ENCODE data around the gene SLC15A1.

SLC15A1 gene

GRCh38 chr13:98785405-98785804 is 32.9 kb upstream of the SLC15A1 start:
- H4K91ac ChIP-seq (ENCODE audit: low read depth, low read length), result no peak overlapping the region
- H2AFZ ChIP-seq (ENCODE audit: insufficient read depth, low read length, poor library complexity), result no peak overlapping the region
- peaks cover 2% of the 10 kb centered on the region for H3K79me2 ChIP-seq (ENCODE audit: control insufficient read depth, insufficient read depth, low read length, poor library complexity)
- H3K79me1 ChIP-seq (ENCODE audit: low read length), result no peaks in the 10 kb centered on the region
- no peaks in the 10 kb centered on the region for H3K36me3 ChIP-seq (ENCODE audit: control insufficient read depth in 1 of 2, insufficient read depth in 2 of 2, low read length in 2 of 2)
- H3K4ac ChIP-seq (ENCODE audit: low read depth, low read length), result no peak overlapping the region
- H3K4me1 ChIP-seq (ENCODE audit: control insufficient read depth in 1 of 2, insufficient read depth in 2 of 2, low read length in 2 of 2), result no peaks in the 10 kb centered on the region
- H2AK5ac ChIP-seq (ENCODE audit: low read length), result no peak overlapping the region
- no CpG with 5 or more reads among the region's 10 CpGs for WGBS (ENCODE audit: extremely low coverage, insufficient coverage, insufficient read length)
- H4K12ac ChIP-seq (ENCODE audit: low read depth, low read length), result no peak overlapping the region
- H4K8ac ChIP-seq (ENCODE audit: low read depth, low read length), result no peak overlapping the region
- H2BK12ac ChIP-seq (ENCODE audit: low read length), result no peak overlapping the region
- DNase-seq, result no peak
- H3K9me3 ChIP-seq (ENCODE audit: insufficient read depth, low read depth, low read length), result peaks cover 2% of the 10 kb centered on the region
- no peak overlapping the region for H3K4me3 ChIP-seq (ENCODE audit: low read depth, low read length)
- H3K18ac ChIP-seq (ENCODE audit: low read length), result no peak overlapping the region
- no peak overlapping the region for H3K27ac ChIP-seq (ENCODE audit: low read depth, low read length)
- H3K27me3 ChIP-seq (ENCODE audit: insufficient read depth, low read length), result no peaks in the 10 kb centered on the region
- H3K4me2 ChIP-seq (ENCODE audit: low read length), result no peak overlapping the region
- H2BK5ac ChIP-seq (ENCODE audit: low read depth, low read length, poor library complexity), result no peak overlapping the region
- H3K23ac ChIP-seq (ENCODE audit: low read length), result no peak overlapping the region
- H3K14ac ChIP-seq (ENCODE audit: low read length), result no peak overlapping the region
- H3K9ac ChIP-seq (ENCODE audit: low read length), result no peak overlapping the region
- H2BK120ac ChIP-seq (ENCODE audit: insufficient read depth, low read length, poor library complexity), result no peak overlapping the region

- DNase-seq, result no peak
- Histone ChIP-seq H3K79me2 (ENCODE audit: control insufficient read depth, insufficient read depth, low read length, poor library complexity) (peaks cover 2% of the 10 kb centered on the region), H2AFZ (ENCODE audit: insufficient read depth, low read length, poor library complexity) (no peak overlapping the region), H2AK5ac (ENCODE audit: low read length) (no peak overlapping the region), H3K4me1 (ENCODE audit: control insufficient read depth in 1 of 2, insufficient read depth in 2 of 2, low read length in 2 of 2) (no peaks in the 10 kb centered on the region), H3K27ac (ENCODE audit: low read depth, low read length) (no peak overlapping the region), H3K4ac (ENCODE audit: low read depth, low read length) (no peak overlapping the region), H3K23ac (ENCODE audit: low read length) (no peak overlapping the region), H3K14ac (ENCODE audit: low read length) (no peak overlapping the region), H4K91ac (ENCODE audit: low read depth, low read length) (no peak overlapping the region), H3K4me3 (ENCODE audit: low read depth, low read length) (no peak overlapping the region), H4K12ac (ENCODE audit: low read depth, low read length) (no peak overlapping the region), H3K9me3 (ENCODE audit: insufficient read depth, low read depth, low read length) (peaks cover 2% of the 10 kb centered on the region), H2BK12ac (ENCODE audit: low read length) (no peak overlapping the region), H3K79me1 (ENCODE audit: low read length) (no peaks in the 10 kb centered on the region), H4K8ac (ENCODE audit: low read depth, low read length) (no peak overlapping the region), H3K36me3 (ENCODE audit: control insufficient read depth in 1 of 2, insufficient read depth in 2 of 2, low read length in 2 of 2) (no peaks in the 10 kb centered on the region), H3K9ac (ENCODE audit: low read length) (no peak overlapping the region), H3K18ac (ENCODE audit: low read length) (no peak overlapping the region), H3K27me3 (ENCODE audit: insufficient read depth, low read length) (no peaks in the 10 kb centered on the region), H2BK5ac (ENCODE audit: low read depth, low read length, poor library complexity) (no peak overlapping the region), H2BK120ac (ENCODE audit: insufficient read depth, low read length, poor library complexity) (no peak overlapping the region), H3K4me2 (ENCODE audit: low read length) (no peak overlapping the region)
- WGBS (ENCODE audit: extremely low coverage, insufficient coverage, insufficient read length), result no CpG with 5 or more reads among the region's 8 CpGs
Measured at GRCh38 chr13:98784666-98785065, 32.2 kb upstream of the SLC15A1 start.

DNA sequence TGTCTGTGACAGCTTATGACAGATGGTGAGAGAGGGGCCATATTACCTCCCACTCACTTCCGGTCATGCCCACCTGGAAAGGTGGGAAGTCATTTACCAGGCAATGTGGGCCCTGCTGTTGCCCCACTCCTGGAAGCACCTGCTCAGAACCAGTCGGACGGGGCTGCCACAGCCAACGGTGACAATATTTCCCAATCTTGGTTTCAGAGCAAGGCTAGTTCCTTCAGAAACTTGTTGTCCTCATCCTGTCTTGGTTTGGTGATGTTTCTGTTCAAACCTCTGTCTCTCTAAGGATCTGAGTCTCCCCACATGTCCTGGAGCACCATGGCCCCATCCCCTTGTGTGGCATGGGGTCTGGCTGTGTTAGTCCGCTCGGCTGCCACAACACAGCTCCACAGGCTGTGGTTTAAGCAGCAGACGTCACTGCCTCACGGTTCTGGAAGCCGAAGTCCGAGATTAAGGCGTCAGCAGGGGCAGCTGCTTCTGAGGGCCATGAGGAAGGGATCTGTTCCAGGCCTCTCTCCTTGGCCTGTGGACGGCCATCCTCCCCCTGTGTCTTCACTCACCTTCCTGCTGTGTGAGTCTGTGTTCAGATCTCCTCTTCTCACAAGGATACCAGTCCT is 31.5 kb upstream of the SLC15A1 start:
- H3K79me1 ChIP-seq (ENCODE audit: low read length), result no peaks in the 10 kb centered on the region
- no peaks in the 10 kb centered on the region for H3K27me3 ChIP-seq (ENCODE audit: insufficient read depth, low read length)
- no peak overlapping the region for H2AK5ac ChIP-seq (ENCODE audit: low read length)
- H3K4me2 ChIP-seq (ENCODE audit: low read length), result no peak overlapping the region
- H3K27ac ChIP-seq (ENCODE audit: low read depth, low read length), result no peak overlapping the region
- WGBS (ENCODE audit: extremely low coverage, insufficient coverage, insufficient read length), result no CpG with 5 or more reads among the region's 12 CpGs
- H3K36me3 ChIP-seq (ENCODE audit: control insufficient read depth in 1 of 2, insufficient read depth in 2 of 2, low read length in 2 of 2), result no peaks in the 10 kb centered on the region
- H3K79me2 ChIP-seq (ENCODE audit: control insufficient read depth, insufficient read depth, low read length, poor library complexity), result peaks cover 2% of the 10 kb centered on the region
- peaks cover 2% of the 10 kb centered on the region for H3K9me3 ChIP-seq (ENCODE audit: insufficient read depth, low read depth, low read length)
- no peak overlapping the region for H4K8ac ChIP-seq (ENCODE audit: low read depth, low read length)
- H4K12ac ChIP-seq (ENCODE audit: low read depth, low read length), result no peak overlapping the region
- H3K14ac ChIP-seq (ENCODE audit: low read length), result no peak overlapping the region
- H3K23ac ChIP-seq (ENCODE audit: low read length), result no peak overlapping the region
- H2BK120ac ChIP-seq (ENCODE audit: insufficient read depth, low read length, poor library complexity), result no peak overlapping the region
- no peak overlapping the region for H3K18ac ChIP-seq (ENCODE audit: low read length)
- no peak overlapping the region for H2BK12ac ChIP-seq (ENCODE audit: low read length)
- no peak overlapping the region for H4K91ac ChIP-seq (ENCODE audit: low read depth, low read length)
- H2BK5ac ChIP-seq (ENCODE audit: low read depth, low read length, poor library complexity), result no peak overlapping the region
- no peak overlapping the region for H3K4me3 ChIP-seq (ENCODE audit: low read depth, low read length)
- no peaks in the 10 kb centered on the region for H3K4me1 ChIP-seq (ENCODE audit: control insufficient read depth in 1 of 2, insufficient read depth in 2 of 2, low read length in 2 of 2)
- H3K4ac ChIP-seq (ENCODE audit: low read depth, low read length), result no peak overlapping the region
- no peak overlapping the region for H3K9ac ChIP-seq (ENCODE audit: low read length)
- H2AFZ ChIP-seq (ENCODE audit: insufficient read depth, low read length, poor library complexity), result no peak overlapping the region
- DNase-seq, result peak; percentile 26 to 58

DNA sequence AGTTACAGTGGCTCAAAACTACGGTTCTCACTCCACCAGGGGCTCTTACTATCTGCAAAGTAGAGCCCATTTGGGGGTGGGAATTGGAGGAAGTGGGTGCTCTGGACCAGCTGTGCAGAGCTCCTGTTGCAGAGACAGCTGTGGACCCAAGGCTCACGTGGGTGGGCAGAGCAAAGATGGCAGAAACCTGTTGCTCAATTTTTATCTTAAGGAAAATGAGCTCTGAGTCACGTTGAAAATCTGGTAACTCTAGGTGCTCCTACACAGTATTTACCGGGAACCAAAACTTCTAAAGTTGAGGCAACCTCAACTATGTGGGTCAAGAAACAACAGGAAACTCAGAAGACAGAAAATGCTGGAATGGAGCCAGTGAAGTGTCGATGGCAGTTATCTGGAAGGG is 30.2 kb upstream of the SLC15A1 start:
- Histone ChIP-seq H2BK120ac (ENCODE audit: insufficient read depth, low read length, poor library complexity) (no peak overlapping the region), H3K27me3 (ENCODE audit: insufficient read depth, low read length) (no peaks in the 10 kb centered on the region), H4K12ac (ENCODE audit: low read depth, low read length) (no peak overlapping the region), H3K79me1 (ENCODE audit: low read length) (no peaks in the 10 kb centered on the region), H2BK5ac (ENCODE audit: low read depth, low read length, poor library complexity) (no peak overlapping the region), H3K18ac (ENCODE audit: low read length) (no peak overlapping the region), H3K14ac (ENCODE audit: low read length) (no peak overlapping the region), H2BK12ac (ENCODE audit: low read length) (no peak overlapping the region), H3K4me3 (ENCODE audit: low read depth, low read length) (no peak overlapping the region), H3K23ac (ENCODE audit: low read length) (no peak overlapping the region), H3K36me3 (ENCODE audit: control insufficient read depth in 1 of 2, insufficient read depth in 2 of 2, low read length in 2 of 2) (no peaks in the 10 kb centered on the region), H3K9me3 (ENCODE audit: insufficient read depth, low read depth, low read length) (peaks cover 2% of the 10 kb centered on the region), H3K4ac (ENCODE audit: low read depth, low read length) (no peak overlapping the region), H3K27ac (ENCODE audit: low read depth, low read length) (no peak overlapping the region), H2AFZ (ENCODE audit: insufficient read depth, low read length, poor library complexity) (no peak overlapping the region), H3K9ac (ENCODE audit: low read length) (no peak overlapping the region), H3K4me1 (ENCODE audit: control insufficient read depth in 1 of 2, insufficient read depth in 2 of 2, low read length in 2 of 2) (no peaks in the 10 kb centered on the region), H2AK5ac (ENCODE audit: low read length) (no peak overlapping the region), H4K8ac (ENCODE audit: low read depth, low read length) (no peak overlapping the region), H3K79me2 (ENCODE audit: control insufficient read depth, insufficient read depth, low read length, poor library complexity) (peaks cover 2% of the 10 kb centered on the region), H3K4me2 (ENCODE audit: low read length) (no peak overlapping the region), H4K91ac (ENCODE audit: low read depth, low read length) (no peak overlapping the region)
- no CpG with 5 or more reads among the region's 5 CpGs for WGBS (ENCODE audit: extremely low coverage, insufficient coverage, insufficient read length)
- DNase-seq, result peak in 1 of 2 donors; percentile 21

Measured in trophoblast cell (in vitro differentiated cells and primary cell).